Measurements from ENCODE around the gene MACO1.

DNA sequence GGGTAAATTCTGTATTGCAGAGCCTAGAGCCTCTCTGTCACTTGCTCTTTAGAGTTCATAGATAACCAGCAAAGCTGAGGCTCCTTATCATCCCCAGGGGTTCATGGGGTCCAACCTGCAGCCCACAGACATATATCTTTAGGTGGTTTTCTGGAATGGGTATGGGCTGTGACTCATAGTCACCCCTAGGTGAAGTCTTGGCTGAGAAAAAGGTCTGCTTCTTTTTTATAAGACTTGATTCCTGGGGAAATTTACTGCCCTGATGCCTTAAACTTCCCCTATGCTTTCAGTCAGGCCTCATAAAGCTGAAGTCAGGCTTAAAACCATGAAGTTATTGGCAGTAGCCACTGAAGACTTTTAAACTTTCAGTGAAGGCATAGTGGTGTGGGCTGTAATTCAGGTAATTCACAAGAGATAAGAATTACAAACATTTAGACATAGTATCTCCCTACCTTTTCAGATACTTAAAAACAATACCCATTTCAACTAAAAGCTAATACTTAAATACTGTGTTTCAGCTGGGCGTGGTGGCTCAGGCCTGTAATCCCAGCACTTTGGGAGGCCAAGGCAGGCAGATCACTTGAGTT, 46.8 kb downstream of the MACO1 start:
- TF ChIP-seq, protein P1, sequence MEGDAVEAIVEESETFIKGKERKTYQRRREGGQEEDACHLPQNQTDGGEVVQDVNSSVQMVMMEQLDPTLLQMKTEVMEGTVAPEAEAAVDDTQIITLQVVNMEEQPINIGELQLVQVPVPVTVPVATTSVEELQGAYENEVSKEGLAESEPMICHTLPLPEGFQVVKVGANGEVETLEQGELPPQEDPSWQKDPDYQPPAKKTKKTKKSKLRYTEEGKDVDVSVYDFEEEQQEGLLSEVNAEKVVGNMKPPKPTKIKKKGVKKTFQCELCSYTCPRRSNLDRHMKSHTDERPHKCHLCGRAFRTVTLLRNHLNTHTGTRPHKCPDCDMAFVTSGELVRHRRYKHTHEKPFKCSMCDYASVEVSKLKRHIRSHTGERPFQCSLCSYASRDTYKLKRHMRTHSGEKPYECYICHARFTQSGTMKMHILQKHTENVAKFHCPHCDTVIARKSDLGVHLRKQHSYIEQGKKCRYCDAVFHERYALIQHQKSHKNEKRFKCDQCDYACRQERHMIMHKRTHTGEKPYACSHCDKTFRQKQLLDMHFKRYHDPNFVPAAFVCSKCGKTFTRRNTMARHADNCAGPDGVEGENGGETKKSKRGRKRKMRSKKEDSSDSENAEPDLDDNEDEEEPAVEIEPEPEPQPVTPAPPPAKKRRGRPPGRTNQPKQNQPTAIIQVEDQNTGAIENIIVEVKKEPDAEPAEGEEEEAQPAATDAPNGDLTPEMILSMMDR (IDR thresholded peaks at IDR 0.05): no peak
- no peak for TF ChIP-seq POLR2A (IDR thresholded peaks at IDR 0.05; ENCODE audit: low read depth)
- no peak for TF ChIP-seq POLR2AphosphoS5 (IDR thresholded peaks at IDR 0.05)
- TF ChIP-seq EP300 (IDR thresholded peaks at IDR 0.05): no peak

Data from esophagus muscularis mucosa (tissue), 4 donors.